Measurements from ENCODE around the gene TM4SF20.

The TM4SF20 gene

DNA sequence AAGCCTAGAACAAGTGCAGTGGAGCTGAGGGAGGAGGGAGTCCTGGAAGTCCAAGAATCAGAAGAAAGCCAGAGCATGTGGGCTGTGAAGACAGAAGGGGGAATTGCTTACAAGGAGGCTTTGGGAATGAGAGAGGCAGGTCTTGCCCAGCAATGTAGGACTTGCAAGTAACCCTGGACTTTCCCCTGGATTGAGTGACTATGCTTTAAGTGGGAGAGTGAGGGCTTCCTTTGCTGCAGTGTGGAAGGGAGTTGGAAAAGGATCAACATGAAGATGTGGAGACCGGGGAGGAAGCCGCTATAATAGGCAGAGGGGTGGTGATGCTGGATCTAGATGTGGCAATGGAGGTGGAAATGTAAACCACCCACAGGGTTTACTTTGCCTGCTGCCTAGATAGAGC is 22.4 kb upstream of the TM4SF20 start:
- TF ChIP-seq, protein P1, sequence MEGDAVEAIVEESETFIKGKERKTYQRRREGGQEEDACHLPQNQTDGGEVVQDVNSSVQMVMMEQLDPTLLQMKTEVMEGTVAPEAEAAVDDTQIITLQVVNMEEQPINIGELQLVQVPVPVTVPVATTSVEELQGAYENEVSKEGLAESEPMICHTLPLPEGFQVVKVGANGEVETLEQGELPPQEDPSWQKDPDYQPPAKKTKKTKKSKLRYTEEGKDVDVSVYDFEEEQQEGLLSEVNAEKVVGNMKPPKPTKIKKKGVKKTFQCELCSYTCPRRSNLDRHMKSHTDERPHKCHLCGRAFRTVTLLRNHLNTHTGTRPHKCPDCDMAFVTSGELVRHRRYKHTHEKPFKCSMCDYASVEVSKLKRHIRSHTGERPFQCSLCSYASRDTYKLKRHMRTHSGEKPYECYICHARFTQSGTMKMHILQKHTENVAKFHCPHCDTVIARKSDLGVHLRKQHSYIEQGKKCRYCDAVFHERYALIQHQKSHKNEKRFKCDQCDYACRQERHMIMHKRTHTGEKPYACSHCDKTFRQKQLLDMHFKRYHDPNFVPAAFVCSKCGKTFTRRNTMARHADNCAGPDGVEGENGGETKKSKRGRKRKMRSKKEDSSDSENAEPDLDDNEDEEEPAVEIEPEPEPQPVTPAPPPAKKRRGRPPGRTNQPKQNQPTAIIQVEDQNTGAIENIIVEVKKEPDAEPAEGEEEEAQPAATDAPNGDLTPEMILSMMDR (IDR thresholded peaks at IDR 0.05; ENCODE audit: low read depth, low read length) = no peak
- H3K4me3 ChIP-seq (replicated peaks in 1 of 2; ENCODE audit: low read depth in 2 of 2, low read length in 2 of 2) = no peak overlapping the region
- no peak for DNase-seq (ENCODE audit: low read depth in 2 of 2)

DNA sequence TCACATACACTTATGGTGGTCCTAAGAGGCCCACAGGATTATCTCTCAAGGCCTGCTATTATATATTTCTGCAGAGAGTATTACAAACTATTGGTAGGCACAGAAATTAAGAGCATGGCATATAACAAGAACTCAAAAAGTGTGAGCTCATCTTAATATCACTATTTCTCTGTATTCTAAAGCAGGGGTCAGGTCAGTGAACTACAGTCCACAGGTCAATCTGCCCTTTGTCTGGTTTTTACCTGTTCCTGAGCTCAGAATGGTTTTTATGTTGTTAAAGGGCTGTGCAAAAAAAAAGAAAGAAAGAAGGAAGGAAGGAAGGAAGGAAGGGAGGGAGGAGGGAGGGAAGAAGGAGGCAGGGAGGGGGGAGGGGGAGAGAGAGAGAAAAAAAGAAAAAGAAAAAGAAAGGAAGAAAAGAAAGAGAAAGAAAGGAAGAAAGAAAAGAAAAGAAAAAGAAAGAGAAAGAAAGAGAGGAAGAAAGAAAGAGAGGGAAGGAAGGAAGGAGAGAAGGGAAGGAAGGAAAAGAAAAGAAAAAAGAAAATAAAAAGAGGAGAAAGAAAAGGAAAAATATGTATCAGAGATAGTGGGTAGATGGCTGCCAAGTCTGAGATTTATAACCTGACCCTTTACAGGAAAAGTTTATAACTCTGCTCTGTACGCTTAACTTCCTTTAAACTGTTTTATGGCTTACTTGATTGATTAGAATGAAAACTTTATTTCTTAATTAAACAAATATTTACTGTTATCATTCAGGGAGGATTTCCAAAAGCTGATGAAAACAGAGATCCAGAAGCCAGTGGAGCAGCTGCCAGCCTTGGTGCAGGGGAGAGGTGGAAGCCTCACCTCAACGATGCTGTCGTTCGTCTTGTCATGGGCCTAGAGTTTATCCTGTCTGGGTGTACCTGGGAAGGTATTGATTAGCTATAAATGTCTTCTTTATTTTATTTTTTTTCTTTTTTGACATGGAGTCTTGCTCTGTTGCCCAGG is 19.9 kb upstream of the TM4SF20 start:
- TF ChIP-seq, protein P1 (IDR thresholded peaks at IDR 0.05; ENCODE audit: low read depth, low read length) = no peak
- H3K4me3 ChIP-seq (replicated peaks in 1 of 2; ENCODE audit: low read depth in 2 of 2, low read length in 2 of 2) = no peak overlapping the region
- no peak for DNase-seq (ENCODE audit: low read depth in 2 of 2)

- TF ChIP-seq, protein P1 (IDR thresholded peaks at IDR 0.05; ENCODE audit: low read depth, low read length) = no peak
- no peak overlapping the region for H3K4me3 ChIP-seq (replicated peaks in 1 of 2; ENCODE audit: low read depth in 2 of 2, low read length in 2 of 2)
- no peak for DNase-seq (ENCODE audit: low read depth in 2 of 2)
Observed at GRCh38 chr2:227397562-227397961, 18.5 kb upstream of the TM4SF20 start.

DNA sequence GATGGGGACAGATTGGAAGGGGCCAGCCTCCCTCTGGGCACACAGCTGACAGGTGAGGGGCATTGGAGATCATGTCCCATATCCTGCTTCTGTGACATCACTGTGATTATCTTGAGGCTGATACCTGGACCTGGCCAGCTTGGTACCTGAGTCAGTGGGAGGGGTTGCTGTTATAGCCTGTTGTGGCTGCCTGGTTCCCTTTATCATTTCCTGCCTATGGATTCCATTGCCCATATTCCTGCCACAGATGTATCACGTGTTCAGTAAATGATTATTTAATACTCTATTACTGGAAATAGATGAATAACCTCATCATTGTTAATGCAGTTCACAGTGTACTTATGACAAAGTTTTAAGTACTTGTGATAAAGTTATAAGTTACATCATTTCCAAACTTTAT is 16.4 kb upstream of the TM4SF20 start:
- TF ChIP-seq, protein P1 (IDR thresholded peaks at IDR 0.05; ENCODE audit: low read depth, low read length) = no peak
- no peak overlapping the region for H3K4me3 ChIP-seq (replicated peaks in 1 of 2; ENCODE audit: low read depth in 2 of 2, low read length in 2 of 2)
- DNase-seq (ENCODE audit: low read depth in 2 of 2) = peak in 1 of 2 donors; percentile 59

- TF ChIP-seq, protein P1 (IDR thresholded peaks at IDR 0.05; ENCODE audit: low read depth, low read length) = no peak
- H3K4me3 ChIP-seq (replicated peaks in 1 of 2; ENCODE audit: low read depth in 2 of 2, low read length in 2 of 2) = no peak overlapping the region
- no peak for DNase-seq (ENCODE audit: low read depth in 2 of 2)
Observed at GRCh38 chr2:227394401-227394800, 15.3 kb upstream of the TM4SF20 start.

- H3K4me3 ChIP-seq (replicated peaks in 1 of 2; ENCODE audit: low read depth in 2 of 2, low read length in 2 of 2) = no peak overlapping the region
- TF ChIP-seq, protein P1 (IDR thresholded peaks at IDR 0.05; ENCODE audit: low read depth, low read length) = no peak
- no peak for DNase-seq (ENCODE audit: low read depth in 2 of 2)
Observed at GRCh38 chr2:227390468-227391256, 11.6 kb upstream of the TM4SF20 start.
